CD4-positive, alpha-beta T cell treated with Interleukin-17A for 1 hour (primary cell): Measurements from ENCODE around the gene DTYMK.

Experiments used
- DNase-seq: peaks from one replicate; pipeline ENCODE4 v3.0.0-alpha.2; 2020

Gene DTYMK

GRCh38 chr2:241645915-241646645 is 40.5 kb downstream of the DTYMK start:
- DNase-seq = no peak

GRCh38 chr2:241645056-241645914 is 41.3 kb downstream of the DTYMK start:
- DNase-seq = no peak

GRCh38 chr2:241641631-241642030 is 45.0 kb downstream of the DTYMK start:
- DNase-seq = no peak

- DNase-seq = no peak
Observed at GRCh38 chr2:241640165-241640795, 46.3 kb downstream of the DTYMK start.

- no peak for DNase-seq
Observed at GRCh38 chr2:241639385-241639784, 47.2 kb downstream of the DTYMK start.

- no peak for DNase-seq
Observed at GRCh38 chr2:241638940-241639339, 47.7 kb downstream of the DTYMK start.

- DNase-seq = no peak
Observed at GRCh38 chr2:241637795-241638660, 48.6 kb downstream of the DTYMK start.

GRCh38 chr2:241637018-241637794 is 49.4 kb downstream of the DTYMK start, which contains the start of the genes ATG4B and THAP4:
ATG4B (plus strand) TSS chr2:241637693; CDS start chr2:241637715, 22 bp downstream.
THAP4 (minus strand) TSS chr2:241637158; CDS start chr2:241637017, 141 bp downstream.
- peak; percentile 78 for DNase-seq

GRCh38 chr2:241636182-241637017 is 50.2 kb downstream of the DTYMK start:
- peak; percentile 20 for DNase-seq

GRCh38 chr2:241635756-241636155 is 50.9 kb downstream of the DTYMK start:
- DNase-seq = no peak

GRCh38 chr2:241633561-241633960 is 53.1 kb downstream of the DTYMK start:
- no peak for DNase-seq

GRCh38 chr2:241632478-241633325 is 53.9 kb downstream of the DTYMK start:
- no peak for DNase-seq

GRCh38 chr2:241629762-241630435 is 56.7 kb downstream of the DTYMK start:
- DNase-seq = no peak

- DNase-seq = no peak
Observed at GRCh38 chr2:241627675-241628074, 58.9 kb downstream of the DTYMK start.
